Mucosa of stomach (tissue), 1 donor: ENCODE results near the gene CDX2.
"Not testable (repeated sequence)": the region's sequence is repeated elsewhere in the genome, so short reads cannot be mapped to it uniquely, and the experiment has no call there.

ENCODE experiments used
- H3K27me3 ChIP-seq: one replicate; pipeline ENCODE4 v1.7.0; 2013; ENCODE audit warnings: mild to moderate bottlenecking, low read length; ENCODE audit not compliant: control insufficient read depth, insufficient read depth
- H3K36me3 ChIP-seq: one replicate; pipeline ENCODE4 v1.7.0; 2013; ENCODE audit warnings: low read length; ENCODE audit not compliant: control insufficient read depth, insufficient read depth
- H3K4me1 ChIP-seq: one replicate; pipeline ENCODE4 v1.7.0; 2013; ENCODE audit warnings: mild to moderate bottlenecking, low read length; ENCODE audit not compliant: control insufficient read depth, insufficient read depth
- H3K4me3 ChIP-seq: one replicate; pipeline ENCODE4 v1.7.0; 2013; ENCODE audit warnings: low read length
- H3K9ac ChIP-seq: one replicate; pipeline ENCODE4 v1.7.0; 2013; ENCODE audit warnings: mild to moderate bottlenecking, low read length, moderate library complexity
- H3K9me3 ChIP-seq: one replicate; pipeline ENCODE4 v1.7.0; 2013; ENCODE audit warnings: mild to moderate bottlenecking, low read length, moderate library complexity; ENCODE audit not compliant: control insufficient read depth
- donor health status: Pancreatic carcinoma.

CDX2 gene

DNA sequence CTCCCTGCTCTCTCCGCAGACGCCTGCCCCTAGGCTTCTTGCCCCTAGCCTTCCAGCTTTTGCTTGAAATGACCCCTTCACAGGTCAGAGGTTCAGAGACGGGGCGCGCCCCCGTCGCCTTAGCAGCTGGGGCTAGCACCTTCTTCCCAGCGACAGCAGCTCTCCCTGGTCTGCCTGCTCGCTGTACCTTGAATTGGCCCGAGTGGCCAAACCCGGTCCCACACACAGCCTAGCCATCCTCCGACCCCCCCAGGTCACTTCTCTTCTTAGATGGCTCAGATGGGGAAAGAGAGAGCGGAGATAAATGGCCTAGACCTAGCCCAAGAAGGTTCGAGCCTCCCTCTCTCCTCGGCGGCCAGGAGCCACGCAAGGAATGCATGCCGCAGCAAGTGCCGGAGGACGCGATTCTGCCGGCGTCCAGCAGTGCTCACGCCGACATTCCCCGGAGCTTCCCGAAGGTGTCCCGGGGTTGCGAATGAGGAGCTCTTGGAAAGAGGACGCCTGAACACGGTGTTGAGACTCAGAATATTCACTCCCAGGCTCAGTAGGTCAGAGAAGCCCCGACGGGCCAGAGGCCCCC is 1.3 kb downstream of the CDX2 start:
- Histone ChIP-seq H3K27me3 (peaks cover 73% of the 10 kb centered on the region), H3K9ac (peak overlapping the region; percentile 58), H3K4me3 (peak overlapping the region; percentile 36)

DNA sequence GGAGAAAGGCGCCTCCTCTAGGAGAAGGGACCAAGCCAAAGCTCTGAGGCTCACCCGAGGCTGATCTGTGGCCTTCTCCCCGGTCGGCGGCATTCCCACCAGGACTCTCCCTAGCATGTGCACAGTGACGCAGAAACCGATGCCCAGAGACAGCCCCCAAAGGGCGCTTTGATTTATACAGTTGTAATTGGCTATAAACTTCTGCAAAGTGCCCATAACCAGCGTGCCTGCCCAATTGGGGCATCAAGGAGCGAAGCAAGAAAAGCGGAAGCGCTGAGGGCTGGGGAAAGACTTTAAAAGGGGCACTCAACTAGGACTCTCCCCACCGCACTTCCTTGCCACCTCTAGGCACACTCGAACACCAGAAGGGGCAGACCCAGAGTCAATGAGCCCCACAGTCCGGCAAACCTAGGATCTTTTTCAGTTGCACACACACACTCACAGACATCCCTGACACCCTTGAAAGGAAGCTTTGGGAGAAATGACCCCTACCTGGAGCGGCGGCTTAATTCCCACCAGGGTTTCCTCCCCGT is 1.8 kb downstream of the CDX2 start:
- peaks cover 43% of the 10 kb centered on the region for H3K4me1 ChIP-seq
- H3K4me3 ChIP-seq: peak overlapping the region; percentile 36
- H3K27me3 ChIP-seq: peaks cover 70% of the 10 kb centered on the region
- H3K9ac ChIP-seq: peak overlapping the region; percentile 58
- no peaks in the 10 kb centered on the region for H3K36me3 ChIP-seq
- no peaks in the 10 kb centered on the region for H3K9me3 ChIP-seq

More for the DNA sequence above, 1.3 kb downstream of the CDX2 start:
- Histone ChIP-seq H3K36me3 (no peaks in the 10 kb centered on the region), H3K4me1 (peaks cover 38% of the 10 kb centered on the region), H3K9me3 (no peaks in the 10 kb centered on the region)

DNA sequence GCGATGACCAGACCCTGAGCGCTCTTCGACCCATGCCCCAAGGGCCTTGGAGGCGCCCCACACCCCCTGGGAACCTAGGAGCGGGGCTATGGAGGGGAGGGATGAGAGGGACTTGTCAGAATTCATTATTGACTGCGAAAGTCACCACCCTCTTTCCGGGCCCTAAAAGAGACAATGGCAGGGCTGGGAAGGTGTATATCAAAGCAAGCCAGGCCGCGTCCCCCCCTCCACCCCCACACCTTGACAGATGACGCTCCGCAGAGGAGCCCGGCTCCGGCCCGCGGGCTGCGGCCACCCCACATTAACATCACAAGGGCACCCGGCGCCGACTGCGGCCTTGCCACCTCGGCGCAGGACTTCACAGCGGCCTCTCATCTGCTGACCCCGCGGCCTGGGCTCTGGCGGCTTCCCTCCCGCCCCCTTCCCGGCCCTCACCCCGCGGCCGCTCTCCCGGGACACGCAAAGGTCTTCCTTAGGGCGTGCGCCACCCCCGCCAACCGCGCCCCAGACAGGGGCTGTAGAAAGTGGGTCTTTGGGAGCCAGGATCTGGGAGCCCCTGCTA is 2.4 kb downstream of the CDX2 start:
- peaks cover 65% of the 10 kb centered on the region for H3K27me3 ChIP-seq
- peaks cover 48% of the 10 kb centered on the region for H3K4me1 ChIP-seq
- H3K36me3 ChIP-seq: no peaks in the 10 kb centered on the region
- H3K9ac ChIP-seq: peak overlapping the region; percentile 57
- no peaks in the 10 kb centered on the region for H3K9me3 ChIP-seq
- peak overlapping the region; percentile 36 for H3K4me3 ChIP-seq

- H3K9ac ChIP-seq: peak overlapping the region; percentile 57
- H3K4me1 ChIP-seq: peaks cover 53% of the 10 kb centered on the region
- no peaks in the 10 kb centered on the region for H3K36me3 ChIP-seq
- H3K4me3 ChIP-seq: no peak overlapping the region
- peaks cover 61% of the 10 kb centered on the region for H3K27me3 ChIP-seq
- no peaks in the 10 kb centered on the region for H3K9me3 ChIP-seq
These were observed 3.1 kb downstream of the CDX2 start for GRCh38 chr13:27965740-27966640.

DNA sequence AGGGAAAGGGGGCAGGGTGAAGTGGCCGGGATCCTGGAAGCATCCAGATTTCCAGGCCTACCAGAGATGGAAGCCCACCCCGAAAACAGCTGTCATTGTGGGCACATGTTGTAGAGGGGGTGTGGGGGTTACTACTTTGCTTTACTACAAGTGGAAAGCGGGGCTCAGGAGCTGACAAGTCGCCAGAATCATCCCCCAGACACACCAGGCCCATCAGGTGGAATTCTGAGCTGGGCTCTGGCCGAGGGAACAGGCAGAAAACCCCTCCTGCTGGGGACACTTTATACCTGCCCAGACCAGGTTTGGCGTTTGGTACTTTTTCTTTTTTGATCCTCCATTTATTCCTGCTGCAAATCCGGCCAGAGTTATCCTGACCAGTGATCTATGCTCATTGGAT is 3.8 kb downstream of the CDX2 start:
- Histone ChIP-seq H3K36me3 (no peaks in the 10 kb centered on the region), H3K4me1 (peaks cover 56% of the 10 kb centered on the region), H3K9ac (no peak overlapping the region), H3K27me3 (peaks cover 61% of the 10 kb centered on the region), H3K4me3 (no peak overlapping the region), H3K9me3 (no peaks in the 10 kb centered on the region)

DNA sequence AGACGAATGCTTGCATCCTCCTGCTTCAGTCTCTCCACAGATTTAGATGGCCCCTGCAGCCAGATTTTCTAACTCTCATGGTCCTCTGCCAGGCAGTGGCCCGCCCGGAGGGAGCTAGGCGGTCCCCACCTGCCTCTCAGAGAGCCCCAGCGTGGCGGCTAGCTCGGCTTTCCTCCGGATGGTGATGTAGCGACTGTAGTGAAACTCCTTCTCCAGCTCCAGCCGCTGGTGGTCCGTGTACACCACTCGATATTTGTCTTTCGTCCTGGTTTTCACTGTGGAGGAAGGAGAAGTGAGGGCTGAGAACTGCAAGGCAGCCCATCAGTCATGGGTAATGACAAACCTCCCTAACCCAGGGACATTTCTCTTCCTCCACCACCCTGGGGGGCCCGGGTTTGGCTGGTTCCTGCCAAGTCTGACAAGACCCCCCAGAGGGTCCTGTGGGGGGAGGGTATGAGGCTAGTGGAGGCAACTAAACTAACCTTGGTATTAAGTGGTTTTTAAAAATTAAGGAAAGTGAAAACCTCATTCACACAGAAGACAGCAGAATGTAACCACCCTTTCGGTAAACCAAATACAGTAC is 4.3 kb downstream of the CDX2 start:
- no peaks in the 10 kb centered on the region for H3K36me3 ChIP-seq
- H3K27me3 ChIP-seq: peaks cover 59% of the 10 kb centered on the region
- H3K4me1 ChIP-seq: peaks cover 60% of the 10 kb centered on the region
- H3K9me3 ChIP-seq: no peaks in the 10 kb centered on the region
- no peak overlapping the region for H3K4me3 ChIP-seq
- H3K9ac ChIP-seq: no peak overlapping the region

DNA sequence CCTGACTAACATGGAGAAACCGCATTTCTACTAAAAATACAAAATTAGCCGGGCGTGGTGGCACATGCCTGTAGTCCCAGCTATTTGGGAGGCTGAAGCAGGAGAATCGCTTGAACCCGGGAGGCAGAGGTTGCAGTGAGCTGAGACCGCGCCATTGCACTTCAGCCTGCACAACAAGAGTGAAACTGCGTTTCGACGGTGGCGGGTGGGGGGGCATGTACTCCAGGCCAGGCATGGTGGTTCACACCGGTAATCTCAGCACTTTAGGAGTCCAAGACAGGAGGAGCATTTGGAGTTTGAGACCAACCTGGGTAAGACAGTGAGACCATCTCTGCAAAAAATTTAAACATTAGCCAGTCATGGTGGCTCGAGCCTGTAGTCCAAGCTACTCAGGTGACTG is 4.9 kb downstream of the CDX2 start:
- H3K27me3 ChIP-seq: peaks cover 57% of the 10 kb centered on the region
- H3K4me3 ChIP-seq, H3K9me3 ChIP-seq, H3K36me3 ChIP-seq, H3K9ac ChIP-seq: not testable (repeated sequence)
- H3K4me1 ChIP-seq: peaks cover 65% of the 10 kb centered on the region

DNA sequence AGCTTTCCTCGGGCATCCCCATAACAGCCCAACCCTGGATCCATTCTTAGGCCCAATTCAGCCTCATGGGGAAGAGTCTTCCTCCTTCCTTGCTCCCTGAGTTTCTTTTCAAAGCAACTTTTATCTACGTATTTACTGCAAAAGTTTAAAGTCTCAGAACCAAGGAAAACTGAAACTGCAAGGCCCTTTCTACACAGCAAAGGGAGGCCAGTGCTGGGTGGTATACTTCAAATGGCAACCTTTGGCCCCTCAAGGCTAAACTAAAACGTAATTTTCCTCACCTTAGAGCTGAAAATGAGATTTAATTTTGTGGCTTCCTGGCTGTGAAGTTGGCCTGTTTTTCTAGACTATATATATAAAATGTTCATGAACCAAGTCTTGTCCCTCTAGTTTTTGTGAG is 5.6 kb downstream of the CDX2 start:
- peaks cover 50% of the 10 kb centered on the region for H3K27me3 ChIP-seq
- H3K9me3 ChIP-seq: no peaks in the 10 kb centered on the region
- H3K4me3 ChIP-seq: no peak overlapping the region
- H3K4me1 ChIP-seq: peaks cover 65% of the 10 kb centered on the region
- H3K36me3 ChIP-seq: no peaks in the 10 kb centered on the region
- no peak overlapping the region for H3K9ac ChIP-seq

DNA sequence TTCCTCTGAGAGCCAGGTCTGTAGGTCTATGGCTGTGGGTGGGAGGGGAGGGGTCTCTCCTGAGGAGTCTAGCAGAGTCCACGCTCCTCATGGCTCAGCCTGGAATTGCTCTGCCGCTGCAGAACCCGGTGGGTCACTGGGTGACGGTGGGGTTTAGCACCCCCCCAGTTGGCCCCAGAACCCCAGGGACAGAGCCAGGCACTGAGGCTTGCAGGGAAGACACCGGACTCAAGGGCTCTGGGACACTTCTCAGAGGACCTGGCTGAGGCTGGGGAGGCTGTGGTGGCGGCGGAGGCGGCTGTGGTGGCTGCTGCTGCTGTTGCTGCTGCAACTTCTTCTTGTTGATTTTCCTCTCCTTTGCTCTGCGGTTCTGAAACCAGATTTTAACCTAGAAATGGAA is 6.1 kb downstream of the CDX2 start:
- Histone ChIP-seq H3K9me3 (no peaks in the 10 kb centered on the region), H3K4me3 (no peak overlapping the region), H3K36me3 (no peaks in the 10 kb centered on the region), H3K9ac (no peak overlapping the region), H3K27me3 (peaks cover 45% of the 10 kb centered on the region), H3K4me1 (peaks cover 65% of the 10 kb centered on the region)

DNA sequence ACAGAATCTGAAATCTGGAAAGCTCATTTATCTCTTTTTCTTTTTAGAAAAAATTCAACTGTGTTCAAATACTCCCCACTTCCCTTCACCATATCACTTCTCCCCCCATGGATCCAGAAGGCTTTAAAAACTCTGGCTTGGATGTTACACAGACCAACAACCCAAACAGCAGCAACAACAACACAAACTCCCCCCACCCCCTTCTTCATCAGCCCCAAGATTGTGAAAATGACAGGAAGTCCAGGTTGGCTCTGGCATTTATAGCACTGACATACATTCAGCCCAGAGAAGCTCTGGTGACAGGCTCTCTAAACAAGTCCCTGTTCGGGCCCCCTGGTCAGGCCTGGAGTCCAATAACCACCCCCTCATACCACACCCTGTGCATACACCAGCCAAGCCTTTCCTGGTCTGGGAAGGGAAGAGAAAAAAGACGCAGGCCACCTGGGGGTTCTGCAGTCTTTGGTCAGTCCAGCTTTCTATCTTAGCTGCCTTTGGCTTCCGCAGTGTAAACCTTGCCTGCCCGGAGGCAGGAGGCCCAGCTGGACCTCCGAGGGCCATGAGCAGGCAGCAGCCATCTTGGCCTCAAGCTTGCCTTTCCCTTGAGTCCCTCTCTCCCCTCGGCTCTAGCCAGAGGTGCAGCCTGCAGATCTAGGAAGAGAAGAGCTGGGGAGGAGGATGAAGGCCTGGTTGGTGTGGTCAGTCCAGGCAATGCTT is 6.8 kb downstream of the CDX2 start:
- Histone ChIP-seq H3K9me3 (no peaks in the 10 kb centered on the region), H3K4me3 (no peak overlapping the region), H3K27me3 (peaks cover 38% of the 10 kb centered on the region), H3K36me3 (no peaks in the 10 kb centered on the region), H3K4me1 (peaks cover 63% of the 10 kb centered on the region), H3K9ac (peak overlapping the region; percentile 34)

- peak overlapping the region; percentile 93 for H3K4me3 ChIP-seq
- H3K9me3 ChIP-seq: no peaks in the 10 kb centered on the region
- peaks cover 32% of the 10 kb centered on the region for H3K27me3 ChIP-seq
- peaks cover 61% of the 10 kb centered on the region for H3K4me1 ChIP-seq
- H3K9ac ChIP-seq: peak overlapping the region; percentile 77
- H3K36me3 ChIP-seq: no peaks in the 10 kb centered on the region
These were observed 7.7 kb downstream of the CDX2 start for GRCh38 chr13:27961227-27962085.
